Type B pancreatic cell (in vitro differentiated cells): ENCODE data around the gene TGM2. TPM values are rescaled to one million over a fixed set of nuclear protein-coding genes. Genes with fewer than 3 reads are reported as not detected.

Source experiments
- DNase-seq: peaks from one replicate; pipeline ENCODE4 v3.0.0; 2021; ENCODE audit warnings: mixed read lengths; ENCODE audit not compliant: unreplicated experiment; ENCODE audit errors: extremely low spot score
- H3K27ac Mint-ChIP-seq: 2 replicates; pipeline ENCODE4 v1.8.0; 2021; ENCODE audit warnings: mild to moderate bottlenecking, mixed read lengths
- H3K27me3 Mint-ChIP-seq: 2 replicates; pipeline ENCODE4 v1.8.0; 2021; ENCODE audit warnings: mixed read lengths
- H3K36me3 Mint-ChIP-seq: 2 replicates; pipeline ENCODE4 v1.8.0; 2021; ENCODE audit warnings: mixed read lengths
- H3K4me1 Mint-ChIP-seq: one replicate; pipeline ENCODE4 v1.8.0; 2021; ENCODE audit warnings: mixed read lengths; ENCODE audit not compliant: unreplicated experiment
- H3K4me3 Mint-ChIP-seq: 2 replicates; pipeline ENCODE4 v1.8.0; 2021; ENCODE audit warnings: mild to moderate bottlenecking, mixed read lengths
- H3K9me3 Mint-ChIP-seq: 2 replicates; pipeline ENCODE4 v1.8.0; 2021; ENCODE audit warnings: mixed read lengths
- CTCF ChIP-seq: fragments of 200-600 bp; sonication (generic); conservative IDR thresholded peaks from 2 replicates; pipeline ENCODE4 v1.5.0; 2021; ENCODE audit warnings: antibody characterized with exemption, mild to moderate bottlenecking
- total RNA-seq: library from RNA; stranded (reverse); gene quantifications from 2 replicates; pipeline ENCODE4 v1.2.1, GENCODE V29; 2021; ENCODE audit warnings: low replicate concordance

Gene TGM2
- total RNA-seq, 1 donor from 2014 or later, result 31.7 TPM

- H3K27me3 Mint-ChIP-seq, result peaks cover 12% of the 10 kb centered on the region
- no peaks in the 10 kb centered on the region for H3K36me3 Mint-ChIP-seq
- H3K4me1 Mint-ChIP-seq, result peaks cover 32% of the 10 kb centered on the region
- no peaks in the 10 kb centered on the region for H3K9me3 Mint-ChIP-seq
- TF ChIP-seq CTCF, result no peak
- H3K27ac Mint-ChIP-seq, result peak overlapping the region; percentile 41
- H3K4me3 Mint-ChIP-seq, result peak overlapping the region; percentile 75
- no peak for DNase-seq
Observed at GRCh38 chr20:38165966-38166702, 1.1 kb upstream of the TGM2 start.

GRCh38 chr20:38164624-38165088 is 414 bp downstream of the TGM2 start:
- Mint-ChIP-seq H3K27ac (no peak overlapping the region), H3K9me3 (no peaks in the 10 kb centered on the region), H3K4me1 (peaks cover 20% of the 10 kb centered on the region), H3K4me3 (peak overlapping the region; percentile 64), H3K36me3 (no peaks in the 10 kb centered on the region), H3K27me3 (peaks cover 12% of the 10 kb centered on the region)
- no peak for TF ChIP-seq CTCF
- no peak for DNase-seq

GRCh38 chr20:38164069-38164468 is 1.0 kb downstream of the TGM2 start:
- peak overlapping the region; percentile 25 for H3K4me3 Mint-ChIP-seq

GRCh38 chr20:38162878-38163875 is 1.9 kb downstream of the TGM2 start:
- no peak for DNase-seq
- H3K27ac Mint-ChIP-seq, result no peak overlapping the region
- no peak overlapping the region for H3K4me3 Mint-ChIP-seq
- H3K36me3 Mint-ChIP-seq, result no peaks in the 10 kb centered on the region
- no peak for TF ChIP-seq CTCF
- H3K4me1 Mint-ChIP-seq, result peaks cover 22% of the 10 kb centered on the region
- H3K9me3 Mint-ChIP-seq, result no peaks in the 10 kb centered on the region
- H3K27me3 Mint-ChIP-seq, result peaks cover 12% of the 10 kb centered on the region

More at GRCh38 chr20:38164069-38164468, 1.0 kb downstream of the TGM2 start:
- TF ChIP-seq CTCF, result no peak
- no peaks in the 10 kb centered on the region for H3K36me3 Mint-ChIP-seq
- DNase-seq, result no peak
- peaks cover 12% of the 10 kb centered on the region for H3K27me3 Mint-ChIP-seq
- H3K4me1 Mint-ChIP-seq, result peaks cover 22% of the 10 kb centered on the region
- no peaks in the 10 kb centered on the region for H3K9me3 Mint-ChIP-seq
- H3K27ac Mint-ChIP-seq, result no peak overlapping the region

GRCh38 chr20:38162149-38162548 is 2.9 kb downstream of the TGM2 start:
- Mint-ChIP-seq H3K36me3 (no peaks in the 10 kb centered on the region), H3K4me1 (peaks cover 30% of the 10 kb centered on the region), H3K27ac (no peak overlapping the region), H3K27me3 (peaks cover 12% of the 10 kb centered on the region), H3K9me3 (no peaks in the 10 kb centered on the region), H3K4me3 (no peak overlapping the region)
- no peak for TF ChIP-seq CTCF
- DNase-seq, result no peak
